HCT116 (cell line): ENCODE data around the gene MYO3B. TPM values are rescaled to one million over a fixed set of nuclear protein-coding genes. Genes with fewer than 3 reads are reported as not detected.

ENCODE experiments used
- ATAC-seq: fragments of 200-7000 bp; cut with Tn5 transposase; 2 replicates; pipeline ENCODE4 v1.9.1; 2020; ENCODE audit warnings: mild to moderate bottlenecking, moderate library complexity
- BruUV-seq: library from RNA; stranded (reverse); fragments of 400-500 nt; replicated peaks from 2 replicates; lab custom pipeline; 2021; lab: Mats Ljungman, UMichigan
- CTCF ChIA-PET: fragments of 300-600 bp; sonication (Branson Sonifier 250); formaldehyde crosslinking; loops from one replicate; lab custom pipeline; 2021; ENCODE audit warnings: antibody characterized with exemption; lab: Charles Lee
- POLR2A ChIA-PET: fragments of 300-600, 350-600 bp; sonication (Branson Sonifier 250); formaldehyde crosslinking; loops from one replicate; lab custom pipeline; 2021; ENCODE audit warnings: antibody characterized with exemption; lab: Charles Lee
- RAD21 ChIA-PET, 2 experiments: fragments of 300-600 bp; sonication (Branson Sonifier 250); formaldehyde crosslinking; loops; one replicate each; lab custom pipeline; 2023; ENCODE audit warnings: low total read pairs in 2 of 2; ENCODE audit not compliant: uncharacterized antibody in 2 of 2, unreplicated experiment in 2 of 2, low non-redundant PET in 1 of 2; lab: Charles Lee
- DNase-seq: peaks from one replicate; pipeline ENCODE4 v3.0.0-alpha.2; 2010; ENCODE audit warnings: low read depth, low spot score
- H2AFZ ChIP-seq: fragments of 200-600 bp; shearing (Covaris generic), sonication (generic); 2 replicates; pipeline ENCODE4 v1.6.1; 2017; ENCODE audit warnings: low read depth, mixed run types, mixed read lengths, antibody characterized with exemption, low read length; ENCODE audit not compliant: poor library complexity, severe bottlenecking
- H3K27ac ChIP-seq: 2 replicates; pipeline ENCODE4 v1.5.1; 2012; ENCODE audit warnings: low read depth, low read length
- H3K27me3 ChIP-seq: fragments of 200-600 bp; sonication (generic); 2 replicates; pipeline ENCODE4 v1.6.1; 2016; ENCODE audit warnings: mixed run types, low read length, mixed read lengths; ENCODE audit not compliant: insufficient read depth
- H3K36me3 ChIP-seq, 2 experiments: fragments of 200-500 bp in 1 of 2; fragments of 200-600 bp in 1 of 2; sonication (Bioruptor generic) in 1 of 2; sonication (generic) in 1 of 2; 2 replicates each; pipeline versions ENCODE4 v1.5.1 to v1.6.1; 2014 to 2016; ENCODE audit warnings: low read length in 2 of 2, inconsistent platforms in 1 of 2, mixed read lengths in 1 of 2, mixed run types in 1 of 2; ENCODE audit not compliant: insufficient read depth in 2 of 2, control insufficient read depth in 1 of 2
- H3K4me1 ChIP-seq, 2 experiments: fragments of 200-600 bp in 1 of 2; sonication (generic) in 1 of 2; 2 replicates each; pipeline versions ENCODE4 v1.5.1 to v1.6.1; 2012 to 2017; ENCODE audit warnings: low read length in 2 of 2, inconsistent platforms in 1 of 2, mild to moderate bottlenecking in 1 of 2, mixed read lengths in 1 of 2, mixed run types in 1 of 2, moderate library complexity in 1 of 2; ENCODE audit not compliant: insufficient read depth in 2 of 2, control insufficient read depth in 1 of 2
- H3K4me2 ChIP-seq: fragments of 200-600 bp; sonication (generic); 2 replicates; pipeline ENCODE4 v1.6.1; 2017; ENCODE audit warnings: mixed run types, low read length, mixed read lengths
- H3K4me3 ChIP-seq, 2 experiments: fragments of 200-600 bp in 1 of 2; sonication (generic) in 1 of 2; replicated peaks in 1 of 2; 2 replicates each; pipeline ENCODE4 v1.5.1; 2011 to 2016; ENCODE audit warnings: low read length in 2 of 2, control low read depth in 1 of 2, low read depth in 1 of 2, mild to moderate bottlenecking in 1 of 2, mixed read lengths in 1 of 2, mixed run types in 1 of 2
- H3K79me2 ChIP-seq: fragments of 200-600 bp; sonication (generic); 2 replicates; pipeline ENCODE4 v1.6.1; 2017; ENCODE audit warnings: mild to moderate bottlenecking, mixed run types, low read length, moderate library complexity, mixed read lengths; ENCODE audit not compliant: insufficient read depth
- H3K9ac ChIP-seq: fragments of 200-600 bp; sonication (generic); 2 replicates; pipeline ENCODE4 v1.6.1; 2016; ENCODE audit warnings: low read length, mixed read lengths
- H3K9me2 ChIP-seq: fragments of 200-600 bp; sonication (generic), shearing (Covaris generic); 2 replicates; pipeline ENCODE4 v1.6.1; 2017; ENCODE audit warnings: mixed run types, mild to moderate bottlenecking, moderate library complexity; ENCODE audit not compliant: insufficient read depth
- H3K9me3 ChIP-seq, 2 experiments: fragments of 200-500 bp in 1 of 2; fragments of 200-600 bp in 1 of 2; sonication (Bioruptor generic) in 1 of 2; sonication (generic) in 1 of 2; 2 replicates each; pipeline ENCODE4 v1.6.1; 2014 to 2017; ENCODE audit warnings: low read length in 2 of 2, mixed read lengths in 2 of 2, inconsistent platforms in 1 of 2, low read depth in 1 of 2, mild to moderate bottlenecking in 1 of 2, mixed run types in 1 of 2, moderate library complexity in 1 of 2; ENCODE audit not compliant: control insufficient read depth in 1 of 2, insufficient read depth in 1 of 2
- H4K20me1 ChIP-seq: fragments of 200-600 bp; sonication (generic), shearing (Covaris generic); 2 replicates; pipeline ENCODE4 v1.6.1; 2017; ENCODE audit warnings: mixed run types, mild to moderate bottlenecking, moderate library complexity; ENCODE audit not compliant: insufficient read depth
- ATF3 ChIP-seq: IDR thresholded peaks from 2 replicates; pipeline ENCODE4 v1.6.1; 2012
- CBX3 ChIP-seq: IDR thresholded peaks from 2 replicates; pipeline ENCODE4 v1.6.1; 2012; ENCODE audit warnings: low read depth
- CEBPB ChIP-seq: IDR thresholded peaks from 2 replicates; pipeline ENCODE4 v1.6.1; 2012; ENCODE audit warnings: low read depth
- EGR1 ChIP-seq: IDR thresholded peaks from 2 replicates; pipeline ENCODE4 v1.6.1; 2012; ENCODE audit warnings: low read depth
- ELF1 ChIP-seq: IDR thresholded peaks from 2 replicates; pipeline ENCODE4 v1.6.1; 2012; ENCODE audit warnings: low read depth, borderline replicate concordance
- EZH2 ChIP-seq: fragments of 200-600 bp; sonication (generic); IDR thresholded peaks from 2 replicates; pipeline ENCODE4 v1.6.1; 2017; ENCODE audit warnings: antibody characterized with exemption, mixed run types
- EZH2phosphoT487 ChIP-seq: fragments of 200-600 bp; IDR thresholded peaks from 2 replicates; pipeline ENCODE4 v1.6.1; 2018; ENCODE audit warnings: antibody characterized with exemption, borderline replicate concordance
- FOSL1 ChIP-seq: IDR thresholded peaks from 2 replicates; pipeline ENCODE4 v1.6.1; 2012; ENCODE audit warnings: low read depth
- JUND ChIP-seq: IDR thresholded peaks from 2 replicates; pipeline ENCODE4 v1.6.1; 2012
- MAX ChIP-seq: IDR thresholded peaks from 2 replicates; pipeline ENCODE4 v1.6.1; 2012
- POLR2AphosphoS5 ChIP-seq: IDR thresholded peaks from 2 replicates; pipeline ENCODE4 v1.6.1; 2011; ENCODE audit warnings: mild to moderate bottlenecking, low read depth, low read length, moderate library complexity
- RAD21 ChIP-seq: IDR thresholded peaks from 2 replicates; pipeline ENCODE4 v1.6.1; 2012; ENCODE audit warnings: low read depth, mild to moderate bottlenecking
- SIN3A ChIP-seq: IDR thresholded peaks from 2 replicates; pipeline ENCODE4 v1.6.1; 2012; ENCODE audit warnings: low read depth
- SRF ChIP-seq: IDR thresholded peaks from 2 replicates; pipeline ENCODE4 v1.6.1; 2012; ENCODE audit warnings: low read depth
- YY1 ChIP-seq: IDR thresholded peaks from 2 replicates; pipeline ENCODE4 v1.6.1; 2011; ENCODE audit warnings: low read length, low read depth, moderate library complexity, mild to moderate bottlenecking; ENCODE audit not compliant: insufficient replicate concordance; ENCODE audit errors: extremely low read depth
- ZFX ChIP-seq: fragments of 450-650 bp; IDR thresholded peaks from 2 replicates; pipeline ENCODE4 v1.6.1; 2017
- intact Hi-C: fragments of 100-400 bp; cut with micrococcal nuclease; formaldehyde crosslinking; loops from 2 replicates; pipeline ENCODE4 v1.10.0; 2022
- total RNA-seq: library from RNA; stranded (reverse); gene quantifications from one replicate; pipeline ENCODE4 v1.2.1, GENCODE V29; 2021; ENCODE audit not compliant: unreplicated experiment

Gene MYO3B
- total RNA-seq, 1 experiment from 2014 or later: not detected

GRCh38 chr2:170140561-170140960 is 37.4 kb upstream of the MYO3B start:
- ChIA-PET POLR2A (no interaction called here), RAD21 (no interaction called here), CTCF (no interaction called here)
- no peak overlapping the region for H3K9ac ChIP-seq
- no peak for TF ChIP-seq EGR1
- TF ChIP-seq SIN3A: no peak
- no peak for TF ChIP-seq FOSL1
- no peak for TF ChIP-seq ZFX
- no peak for TF ChIP-seq SRF
- no peak for TF ChIP-seq CBX3
- TF ChIP-seq EZH2: no peak
- TF ChIP-seq POLR2AphosphoS5: no peak
- no peak for TF ChIP-seq YY1
- no peak for TF ChIP-seq ELF1
- no peak for TF ChIP-seq EZH2phosphoT487
- no peak for TF ChIP-seq MAX
- no peak for TF ChIP-seq RAD21
- TF ChIP-seq ATF3: no peak
- TF ChIP-seq CEBPB: no peak
- TF ChIP-seq JUND: no peak
- no peak overlapping the region for H3K4me3 ChIP-seq
- H3K9me2 ChIP-seq: no peaks in the 10 kb centered on the region
- no peaks in the 10 kb centered on the region for H3K79me2 ChIP-seq
- H4K20me1 ChIP-seq: no peaks in the 10 kb centered on the region
- DNase-seq (no peak), ATAC-seq (no peak)
- no peaks in the 10 kb centered on the region for H3K27me3 ChIP-seq
- no peak overlapping the region for H3K4me2 ChIP-seq
- intact Hi-C loops: no loop called here
- BruUV-seq: no TSS peak
- H3K4me1 ChIP-seq: no peaks in the 10 kb centered on the region
- no peaks in the 10 kb centered on the region for H3K36me3 ChIP-seq
- no peak overlapping the region for H2AFZ ChIP-seq
- H3K9me3 ChIP-seq: no peaks in the 10 kb centered on the region
- no peak overlapping the region for H3K27ac ChIP-seq
